Measurements from ENCODE around the gene BBOX1. TPM values are rescaled to one million over a fixed set of nuclear protein-coding genes. Genes with fewer than 3 reads are reported as not detected.
"Not testable (repeated sequence)": the region's sequence is repeated elsewhere in the genome, so short reads cannot be mapped to it uniquely, and the experiment has no call there.

Gene BBOX1
- total RNA-seq, 1 experiment from 2014 or later, result not detected

GRCh38 chr11:27129686-27130085 is 89.1 kb downstream of the BBOX1 start:
- no peak for TF ChIP-seq ATF3 (IDR thresholded peaks at IDR 0.05)
- no peak for TF ChIP-seq CEBPB (IDR thresholded peaks at IDR 0.05; ENCODE audit: low read depth)
- no peak for TF ChIP-seq REST (IDR thresholded peaks at IDR 0.05; ENCODE audit: low read depth)
- TF ChIP-seq POLR2A (IDR thresholded peaks at IDR 0.05; ENCODE audit: borderline replicate concordance, extremely low read depth, insufficient read depth, insufficient read length), result no peak
- no peak for TF ChIP-seq TCF7L2 (IDR thresholded peaks at IDR 0.05; ENCODE audit: borderline replicate concordance, extremely low read depth, insufficient read depth, insufficient read length)
- Histone ChIP-seq H4K20me1 (ENCODE audit: insufficient read depth) (no peaks in the 10 kb centered on the region), H3K9ac (ENCODE audit: low read length) (no peak overlapping the region), H3K9me3 (ENCODE audit: control insufficient read depth in 1 of 2, insufficient read depth in 1 of 2, low read depth in 1 of 2, low read length in 2 of 2) (no peaks in the 10 kb centered on the region), H2AFZ (ENCODE audit: low read depth, low read length, poor library complexity, severe bottlenecking) (no peak overlapping the region), H3K9me2 (ENCODE audit: insufficient read depth) (no peaks in the 10 kb centered on the region), H3K36me3 (ENCODE audit: control insufficient read depth in 1 of 2, insufficient read depth in 2 of 2, low read length in 2 of 2) (no peaks in the 10 kb centered on the region), H3K27me3 (ENCODE audit: insufficient read depth, low read length) (no peaks in the 10 kb centered on the region), H3K79me2 (ENCODE audit: insufficient read depth, low read length) (no peaks in the 10 kb centered on the region), H3K4me2 (ENCODE audit: low read length) (no peak overlapping the region), H3K4me3 (replicated peaks in 1 of 2; ENCODE audit: low read depth in 1 of 2, low read length in 2 of 2) (no peak overlapping the region), H3K27ac (ENCODE audit: low read depth, low read length) (no peak overlapping the region), H3K4me1 (ENCODE audit: control insufficient read depth in 1 of 2, insufficient read depth in 2 of 2, low read length in 2 of 2) (no peaks in the 10 kb centered on the region)
- ChIA-PET CTCF (no interaction called here), RAD21 (ENCODE audit: low non-redundant PET in 1 of 2, low total read pairs in 2 of 2, uncharacterized antibody in 2 of 2, unreplicated experiment in 2 of 2) (no interaction called here), POLR2A (no interaction called here)
- ATAC-seq (no peak), DNase-seq (ENCODE audit: low read depth, low spot score) (no peak)
- no TSS peak for BruUV-seq (replicated peaks)
- intact Hi-C loops (cut with micrococcal nuclease), result no loop called here

GRCh38 chr11:27130806-27131205 is 90.2 kb downstream of the BBOX1 start:
- H3K9me2 ChIP-seq (ENCODE audit: insufficient read depth), result no peaks in the 10 kb centered on the region
- H3K27me3 ChIP-seq (ENCODE audit: insufficient read depth, low read length), result no peaks in the 10 kb centered on the region
- POLR2A ChIA-PET, result no interaction called here
- no peak overlapping the region for H2AFZ ChIP-seq (ENCODE audit: low read depth, low read length, poor library complexity, severe bottlenecking)
- intact Hi-C loops (cut with micrococcal nuclease), result no loop called here
- no peaks in the 10 kb centered on the region for H4K20me1 ChIP-seq (ENCODE audit: insufficient read depth)
- no TSS peak for BruUV-seq (replicated peaks)
- H3K4me2 ChIP-seq (ENCODE audit: low read length), result no peak overlapping the region
- TF ChIP-seq YY1 (IDR thresholded peaks at IDR 0.05; ENCODE audit: extremely low read depth, insufficient replicate concordance, low read depth, low read length) (no peak), TCF7L2 (IDR thresholded peaks at IDR 0.05; ENCODE audit: borderline replicate concordance, extremely low read depth, insufficient read depth, insufficient read length) (no peak), SIN3A (IDR thresholded peaks at IDR 0.05; ENCODE audit: low read depth) (no peak), ZBTB33 (IDR thresholded peaks at IDR 0.05; ENCODE audit: extremely low read depth, insufficient replicate concordance, low read length) (no peak)
- no peak for ATAC-seq
- H3K4me3 ChIP-seq (replicated peaks in 1 of 2; ENCODE audit: low read depth in 1 of 2, low read length in 2 of 2), result no peak overlapping the region
- H3K36me3 ChIP-seq (ENCODE audit: control insufficient read depth in 1 of 2, insufficient read depth in 2 of 2, low read length in 2 of 2), result no peaks in the 10 kb centered on the region
- CTCF ChIA-PET, result no interaction called here
- no peak overlapping the region for H3K9ac ChIP-seq (ENCODE audit: low read length)
- H3K9me3 ChIP-seq (ENCODE audit: control insufficient read depth in 1 of 2, insufficient read depth in 1 of 2, low read depth in 1 of 2, low read length in 2 of 2), result no peaks in the 10 kb centered on the region
- DNase-seq (ENCODE audit: low read depth, low spot score), result no peak
- H3K4me1 ChIP-seq (ENCODE audit: control insufficient read depth in 1 of 2, insufficient read depth in 2 of 2, low read length in 2 of 2), result no peaks in the 10 kb centered on the region
- no peaks in the 10 kb centered on the region for H3K79me2 ChIP-seq (ENCODE audit: insufficient read depth, low read length)
- no peak overlapping the region for H3K27ac ChIP-seq (ENCODE audit: low read depth, low read length)
- RAD21 ChIA-PET (ENCODE audit: low non-redundant PET in 1 of 2, low total read pairs in 2 of 2, uncharacterized antibody in 2 of 2, unreplicated experiment in 2 of 2), result no interaction called here

- H3K27me3 ChIP-seq (ENCODE audit: insufficient read depth, low read length); H3K9me2 ChIP-seq (ENCODE audit: insufficient read depth); POLR2A ChIA-PET; H3K9me3 ChIP-seq (ENCODE audit: control insufficient read depth in 1 of 2, insufficient read depth in 1 of 2, low read depth in 1 of 2, low read length in 2 of 2); H2AFZ ChIP-seq (ENCODE audit: low read depth, low read length, poor library complexity, severe bottlenecking); H3K36me3 ChIP-seq (ENCODE audit: control insufficient read depth in 1 of 2, insufficient read depth in 2 of 2, low read length in 2 of 2); DNase-seq (ENCODE audit: low read depth, low spot score); H3K4me2 ChIP-seq (ENCODE audit: low read length); H3K4me1 ChIP-seq (ENCODE audit: control insufficient read depth in 1 of 2, insufficient read depth in 2 of 2, low read length in 2 of 2); ATAC-seq; CTCF ChIA-PET; BruUV-seq (replicated peaks); H3K79me2 ChIP-seq (ENCODE audit: insufficient read depth, low read length); intact Hi-C loops (cut with micrococcal nuclease); H3K9ac ChIP-seq (ENCODE audit: low read length); H3K4me3 ChIP-seq (replicated peaks in 1 of 2; ENCODE audit: low read depth in 1 of 2, low read length in 2 of 2); H4K20me1 ChIP-seq (ENCODE audit: insufficient read depth); H3K27ac ChIP-seq (ENCODE audit: low read depth, low read length); RAD21 ChIA-PET (ENCODE audit: low non-redundant PET in 1 of 2, low total read pairs in 2 of 2, uncharacterized antibody in 2 of 2, unreplicated experiment in 2 of 2): not testable (repeated sequence)
Observed at GRCh38 chr11:27135924-27136329, 95.3 kb downstream of the BBOX1 start.

All from HCT116 (cell line).